ENCODE data around the gene HDAC11.

HDAC11 gene

GRCh38 chr3:13506680-13507079, 26.6 kb downstream of the HDAC11 start:
- no peak for FAIRE-seq
- DNase-seq (ENCODE audit: insufficient read length) = no peak
- TF ChIP-seq POLR2A (IDR thresholded peaks at IDR 0.05; ENCODE audit: low read depth, low read length) (no peak), POLR2AphosphoS5 (IDR thresholded peaks at IDR 0.05; ENCODE audit: low read depth, low read length) (no peak), TAF1 (IDR thresholded peaks at IDR 0.05; ENCODE audit: borderline replicate concordance, low read depth, low read length) (no peak)

- FAIRE-seq (no peak), DNase-seq (ENCODE audit: insufficient read length) (no peak)
- no peak for TF ChIP-seq TAF1 (IDR thresholded peaks at IDR 0.05; ENCODE audit: borderline replicate concordance, low read depth, low read length)
- TF ChIP-seq POLR2A (IDR thresholded peaks at IDR 0.05; ENCODE audit: low read depth, low read length) = no peak
- no peak for TF ChIP-seq POLR2AphosphoS5 (IDR thresholded peaks at IDR 0.05; ENCODE audit: low read depth, low read length)
These were observed 27.1 kb downstream of the HDAC11 start for GRCh38 chr3:13507247-13507569.

- TF ChIP-seq TAF1 (IDR thresholded peaks at IDR 0.05; ENCODE audit: borderline replicate concordance, low read depth, low read length) = no peak
- TF ChIP-seq POLR2AphosphoS5 (IDR thresholded peaks at IDR 0.05; ENCODE audit: low read depth, low read length) = no peak
- no peak for TF ChIP-seq POLR2A (IDR thresholded peaks at IDR 0.05; ENCODE audit: low read depth, low read length)
- no peak for FAIRE-seq
- no peak for DNase-seq (ENCODE audit: insufficient read length)
These were observed 27.6 kb downstream of the HDAC11 start for GRCh38 chr3:13507570-13508339.

- DNase-seq (ENCODE audit: insufficient read length) = no peak
These were observed 28.4 kb downstream of the HDAC11 start for GRCh38 chr3:13508496-13508895.

GRCh38 chr3:13509059-13509815, 29.1 kb downstream of the HDAC11 start:
- TF ChIP-seq POLR2A (IDR thresholded peaks at IDR 0.05; ENCODE audit: low read depth, low read length) (no peak), POLR2AphosphoS5 (IDR thresholded peaks at IDR 0.05; ENCODE audit: low read depth, low read length) (no peak), TAF1 (IDR thresholded peaks at IDR 0.05; ENCODE audit: borderline replicate concordance, low read depth, low read length) (no peak)
- FAIRE-seq = no peak
- no peak for DNase-seq (ENCODE audit: insufficient read length)

More at GRCh38 chr3:13508496-13508895, 28.4 kb downstream of the HDAC11 start:
- TF ChIP-seq POLR2A (IDR thresholded peaks at IDR 0.05; ENCODE audit: low read depth, low read length) (no peak), POLR2AphosphoS5 (IDR thresholded peaks at IDR 0.05; ENCODE audit: low read depth, low read length) (no peak), TAF1 (IDR thresholded peaks at IDR 0.05; ENCODE audit: borderline replicate concordance, low read depth, low read length) (no peak)
- no peak for FAIRE-seq

- TF ChIP-seq POLR2A (IDR thresholded peaks at IDR 0.05; ENCODE audit: low read depth, low read length) = no peak
- no peak for TF ChIP-seq TAF1 (IDR thresholded peaks at IDR 0.05; ENCODE audit: borderline replicate concordance, low read depth, low read length)
- no peak for TF ChIP-seq POLR2AphosphoS5 (IDR thresholded peaks at IDR 0.05; ENCODE audit: low read depth, low read length)
- FAIRE-seq (no peak), DNase-seq (ENCODE audit: insufficient read length) (no peak)
These were observed 29.7 kb downstream of the HDAC11 start for GRCh38 chr3:13509816-13510192.

- DNase-seq (ENCODE audit: insufficient read length) = no peak
- FAIRE-seq = no peak
- TF ChIP-seq TAF1 (IDR thresholded peaks at IDR 0.05; ENCODE audit: borderline replicate concordance, low read depth, low read length) = no peak
- TF ChIP-seq POLR2A (IDR thresholded peaks at IDR 0.05; ENCODE audit: low read depth, low read length) = no peak
- no peak for TF ChIP-seq POLR2AphosphoS5 (IDR thresholded peaks at IDR 0.05; ENCODE audit: low read depth, low read length)
These were observed 32.3 kb downstream of the HDAC11 start for GRCh38 chr3:13512451-13512850.

GRCh38 chr3:13513051-13513912, 33.2 kb downstream of the HDAC11 start:
- DNase-seq (ENCODE audit: insufficient read length) = no peak
- TF ChIP-seq POLR2A (IDR thresholded peaks at IDR 0.05; ENCODE audit: low read depth, low read length) (no peak), TAF1 (IDR thresholded peaks at IDR 0.05; ENCODE audit: borderline replicate concordance, low read depth, low read length) (no peak), POLR2AphosphoS5 (IDR thresholded peaks at IDR 0.05; ENCODE audit: low read depth, low read length) (no peak)
- no peak for FAIRE-seq

- TF ChIP-seq POLR2AphosphoS5 (IDR thresholded peaks at IDR 0.05; ENCODE audit: low read depth, low read length) (no peak), POLR2A (IDR thresholded peaks at IDR 0.05; ENCODE audit: low read depth, low read length) (no peak), TAF1 (IDR thresholded peaks at IDR 0.05; ENCODE audit: borderline replicate concordance, low read depth, low read length) (no peak)
- DNase-seq (ENCODE audit: insufficient read length) (no peak), FAIRE-seq (no peak)
These were observed 33.9 kb downstream of the HDAC11 start for GRCh38 chr3:13513913-13514517.

- DNase-seq (ENCODE audit: insufficient read length) (no peak), FAIRE-seq (no peak)
- TF ChIP-seq POLR2A (IDR thresholded peaks at IDR 0.05; ENCODE audit: low read depth, low read length) (no peak), TAF1 (IDR thresholded peaks at IDR 0.05; ENCODE audit: borderline replicate concordance, low read depth, low read length) (no peak), POLR2AphosphoS5 (IDR thresholded peaks at IDR 0.05; ENCODE audit: low read depth, low read length) (no peak)
These were observed 34.7 kb downstream of the HDAC11 start for GRCh38 chr3:13514639-13515435.

Measured in GM12892 (cell line).